CD8-positive, alpha-beta memory T cell (primary cell): ENCODE measurements around the gene TTC23L. TPM values are rescaled to one million over a fixed set of nuclear protein-coding genes. Genes with fewer than 3 reads are reported as not detected.
A peak's percentile ranks its signal among the peaks of the same experiment; 100 is the strongest.

ENCODE experiments used
- CTCF ChIA-PET: fragments of 350-600 bp; sonication (Branson Sonifier 250); formaldehyde crosslinking; loops from one replicate; lab custom pipeline; 2021; ENCODE audit warnings: antibody characterized with exemption; lab: Charles Lee
- POLR2A ChIA-PET: fragments of 350-600 bp; sonication (Branson Sonifier 250); formaldehyde crosslinking; loops from one replicate; lab custom pipeline; 2021; ENCODE audit warnings: antibody characterized with exemption; lab: Charles Lee
- DNase-seq, 5 donors: peaks; one replicate each; pipeline versions ENCODE4 v3.0.0 to v3.0.0-alpha.2; 2020 to 2022; ENCODE audit warnings: mixed read lengths in 1 of 5
- H3K27ac ChIP-seq: one replicate; pipeline ENCODE4 v1.7.0; 2013; ENCODE audit warnings: low read depth, mild to moderate bottlenecking, low read length, moderate library complexity
- H3K27me3 ChIP-seq: 2 replicates; pipeline ENCODE4 v1.7.0; 2013; ENCODE audit warnings: low read length, mild to moderate bottlenecking; ENCODE audit not compliant: insufficient read depth, poor library complexity, severe bottlenecking
- H3K36me3 ChIP-seq: 2 replicates; pipeline ENCODE4 v1.7.0; 2013; ENCODE audit warnings: mild to moderate bottlenecking, low read length, moderate library complexity; ENCODE audit not compliant: insufficient read depth
- H3K4me1 ChIP-seq: 2 replicates; pipeline ENCODE4 v1.7.0; 2013; ENCODE audit warnings: mild to moderate bottlenecking, low read length, moderate library complexity; ENCODE audit not compliant: insufficient read depth
- H3K4me3 ChIP-seq: 2 replicates; pipeline ENCODE4 v1.7.0; 2013; ENCODE audit warnings: mild to moderate bottlenecking, low read length
- H3K9me3 ChIP-seq: 2 replicates; pipeline ENCODE4 v1.7.0; 2013; ENCODE audit warnings: mild to moderate bottlenecking, low read length
- H3K27ac Mint-ChIP-seq, 8 donors: one replicate each; pipeline ENCODE4 v1.8.0; 2020 to 2021; ENCODE audit warnings: mixed read lengths in 8 of 8, mild to moderate bottlenecking in 6 of 8, inconsistent platforms in 3 of 8, moderate library complexity in 3 of 8
- H3K27me3 Mint-ChIP-seq, 2 donors: one replicate each; pipeline ENCODE4 v1.8.0; 2020 to 2021; ENCODE audit warnings: mixed read lengths in 2 of 2, mild to moderate bottlenecking in 1 of 2, moderate library complexity in 1 of 2
- H3K36me3 Mint-ChIP-seq, 3 donors: one replicate each; pipeline ENCODE4 v1.8.0; 2020 to 2021; ENCODE audit warnings: mixed read lengths in 3 of 3, inconsistent platforms in 1 of 3, mild to moderate bottlenecking in 1 of 3
- H3K4me1 Mint-ChIP-seq, 3 donors: one replicate each; pipeline ENCODE4 v1.8.0; 2020 to 2021; ENCODE audit warnings: mixed read lengths in 3 of 3, inconsistent platforms in 1 of 3, mild to moderate bottlenecking in 1 of 3
- H3K4me3 Mint-ChIP-seq, 7 donors: one replicate each; pipeline ENCODE4 v1.8.0; 2020 to 2021; ENCODE audit warnings: mixed read lengths in 7 of 7, mild to moderate bottlenecking in 6 of 7, moderate library complexity in 4 of 7, inconsistent platforms in 2 of 7
- H3K9me3 Mint-ChIP-seq, 5 donors: one replicate each; pipeline ENCODE4 v1.8.0; 2020 to 2022; ENCODE audit warnings: mixed read lengths in 5 of 5, mild to moderate bottlenecking in 3 of 5, moderate library complexity in 2 of 5, inconsistent platforms in 1 of 5
- polyA plus RNA-seq: library from polyadenylated mRNA; unstranded; fragments of 300-500 nt; fragmentation: Illumina TruSeq; gene quantifications from one replicate; pipeline ENCODE4 v1.2.3, GENCODE V29; 2021
- total RNA-seq, 2 experiments: library from RNA; stranded (reverse); gene quantifications; one replicate each; pipeline ENCODE4 v1.2.3, GENCODE V29; 2021

The TTC23L gene
- total and polyA plus RNA-seq, 3 experiments from 2014 or later: 0.24 to 0.63 TPM; not detected in 1

DNA sequence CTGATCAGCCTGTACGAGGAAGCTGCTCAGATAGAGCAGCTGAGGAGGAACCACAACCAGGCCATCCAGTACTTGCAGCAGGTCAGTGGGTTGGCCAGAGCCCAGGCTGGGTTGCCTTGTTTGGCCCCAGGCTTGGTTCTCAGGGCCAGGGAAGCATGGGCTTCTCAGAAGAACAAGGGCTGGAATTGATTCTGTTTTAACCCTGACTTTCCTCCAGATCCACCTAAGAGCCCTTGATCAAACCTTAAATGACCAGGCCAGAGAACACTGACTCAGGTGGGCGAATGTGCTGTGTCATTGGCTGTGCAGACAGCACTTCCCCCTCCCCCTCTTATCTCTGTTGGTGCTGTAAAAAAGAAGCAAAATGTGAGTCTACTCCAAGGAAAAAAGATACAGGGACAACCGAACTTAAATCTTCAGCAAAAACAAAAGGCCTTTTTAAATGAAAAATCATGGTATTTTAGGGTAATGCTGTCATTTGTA, 28.1 kb downstream of the TTC23L start:
- Histone ChIP-seq H3K4me3 (no peak overlapping the region), H3K9me3 (no peaks in the 10 kb centered on the region), H3K36me3 (no peaks in the 10 kb centered on the region), H3K27ac (peak overlapping the region; percentile 56), H3K27me3 (no peaks in the 10 kb centered on the region), H3K4me1 (no peaks in the 10 kb centered on the region)
- POLR2A ChIA-PET: no interaction called here
- Mint-ChIP-seq H3K27ac (no peak overlapping the region), H3K27me3 (peaks cover 3 to 13% of the 10 kb centered on the region in 2 donors), H3K4me1 (no peaks in the 10 kb centered on the region), H3K9me3 (no peaks in the 10 kb centered on the region), H3K36me3 (no peaks in the 10 kb centered on the region), H3K4me3 (no peak overlapping the region)
- DNase-seq: no peak
- CTCF ChIA-PET: no interaction called here

DNA sequence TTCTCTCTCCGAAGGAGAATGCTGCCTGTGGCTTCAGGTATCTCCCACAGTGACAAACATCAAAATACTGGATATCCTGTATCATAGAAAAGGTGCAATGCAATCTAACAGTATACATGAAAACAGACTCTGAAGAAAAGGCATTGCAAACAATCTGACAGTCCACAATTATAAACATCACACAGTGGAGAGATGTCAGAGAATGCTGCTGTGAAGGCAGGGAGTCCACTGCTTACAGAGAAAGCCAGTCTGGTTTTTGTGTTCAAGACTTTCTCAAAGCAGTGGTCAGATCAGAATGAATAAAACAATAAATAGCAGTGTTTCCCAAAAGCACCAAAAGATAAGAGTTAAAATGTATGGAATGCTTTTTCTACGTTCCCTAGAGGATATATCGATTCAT, 28.7 kb downstream of the TTC23L start:
- DNase-seq: no peak
- Mint-ChIP-seq H3K27ac (no peak overlapping the region), H3K27me3 (peaks cover 3 to 13% of the 10 kb centered on the region in 2 donors), H3K4me1 (no peaks in the 10 kb centered on the region), H3K4me3 (no peak overlapping the region), H3K36me3 (no peaks in the 10 kb centered on the region), H3K9me3 (no peaks in the 10 kb centered on the region)
- ChIA-PET POLR2A (no interaction called here), CTCF (no interaction called here)
- no peaks in the 10 kb centered on the region for H3K4me1 ChIP-seq
- peak overlapping the region; percentile 56 for H3K27ac ChIP-seq
- no peaks in the 10 kb centered on the region for H3K27me3 ChIP-seq
- no peaks in the 10 kb centered on the region for H3K9me3 ChIP-seq
- H3K4me3 ChIP-seq: no peak overlapping the region
- no peaks in the 10 kb centered on the region for H3K36me3 ChIP-seq

DNA sequence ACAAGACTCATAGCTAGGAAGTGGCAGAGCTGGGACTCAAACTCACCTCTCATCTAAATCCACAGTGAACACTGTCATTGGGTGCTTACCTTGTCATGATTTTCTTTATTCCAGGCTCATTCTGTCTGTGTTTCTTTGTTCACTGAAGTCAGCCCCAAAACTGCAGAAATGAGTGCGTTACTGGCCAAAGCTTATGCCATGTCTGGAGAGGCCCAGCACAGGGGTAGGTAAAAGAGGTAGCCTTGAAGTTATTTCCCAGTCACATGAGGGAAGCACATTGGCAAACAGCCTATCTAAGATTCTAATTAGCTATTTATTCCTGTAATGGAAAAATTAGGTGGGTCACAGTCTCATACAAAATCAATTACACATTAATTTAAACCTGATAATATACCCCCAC, 29.8 kb downstream of the TTC23L start:
- H3K9me3 ChIP-seq: no peaks in the 10 kb centered on the region
- Mint-ChIP-seq H3K27me3 (peaks cover 3 to 13% of the 10 kb centered on the region in 2 donors), H3K4me1 (no peaks in the 10 kb centered on the region), H3K36me3 (no peaks in the 10 kb centered on the region), H3K9me3 (no peaks in the 10 kb centered on the region), H3K27ac (no peak overlapping the region), H3K4me3 (no peak overlapping the region)
- no peaks in the 10 kb centered on the region for H3K36me3 ChIP-seq
- no peaks in the 10 kb centered on the region for H3K27me3 ChIP-seq
- H3K27ac ChIP-seq: no peak overlapping the region
- no peak for DNase-seq
- CTCF ChIA-PET: no interaction called here
- H3K4me3 ChIP-seq: no peak overlapping the region
- H3K4me1 ChIP-seq: no peaks in the 10 kb centered on the region
- POLR2A ChIA-PET: no interaction called here

DNA sequence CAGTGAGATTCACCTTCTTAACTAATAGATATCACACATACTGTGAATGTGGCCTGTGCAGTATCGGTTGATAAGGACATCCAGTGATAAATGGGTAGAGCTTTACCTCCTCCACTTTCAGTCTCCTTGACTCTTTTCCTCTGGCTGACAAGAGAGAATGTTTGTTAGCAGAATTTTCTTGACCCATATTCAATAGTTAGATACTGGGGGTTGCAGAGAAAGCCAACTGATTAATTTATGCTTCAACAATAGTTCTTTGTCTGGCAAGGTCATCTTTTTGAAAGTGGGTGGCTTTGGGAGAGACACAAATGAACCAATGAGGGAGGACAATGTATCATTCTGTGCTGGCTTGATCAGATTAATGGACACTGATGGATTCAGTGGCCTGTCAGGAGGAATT, 30.3 kb downstream of the TTC23L start:
- Histone ChIP-seq H3K27me3 (no peaks in the 10 kb centered on the region), H3K9me3 (no peaks in the 10 kb centered on the region), H3K27ac (no peak overlapping the region), H3K36me3 (no peaks in the 10 kb centered on the region), H3K4me3 (no peak overlapping the region), H3K4me1 (no peaks in the 10 kb centered on the region)
- CTCF ChIA-PET: no interaction called here
- peaks cover 3 to 16% of the 10 kb centered on the region in 2 donors for H3K27me3 Mint-ChIP-seq
- no peak for DNase-seq
- no peaks in the 10 kb centered on the region for H3K4me1 Mint-ChIP-seq
- no peak overlapping the region for H3K27ac Mint-ChIP-seq
- H3K4me3 Mint-ChIP-seq: no peak overlapping the region
- no peaks in the 10 kb centered on the region for H3K9me3 Mint-ChIP-seq
- POLR2A ChIA-PET: no interaction called here
- no peaks in the 10 kb centered on the region for H3K36me3 Mint-ChIP-seq

DNA sequence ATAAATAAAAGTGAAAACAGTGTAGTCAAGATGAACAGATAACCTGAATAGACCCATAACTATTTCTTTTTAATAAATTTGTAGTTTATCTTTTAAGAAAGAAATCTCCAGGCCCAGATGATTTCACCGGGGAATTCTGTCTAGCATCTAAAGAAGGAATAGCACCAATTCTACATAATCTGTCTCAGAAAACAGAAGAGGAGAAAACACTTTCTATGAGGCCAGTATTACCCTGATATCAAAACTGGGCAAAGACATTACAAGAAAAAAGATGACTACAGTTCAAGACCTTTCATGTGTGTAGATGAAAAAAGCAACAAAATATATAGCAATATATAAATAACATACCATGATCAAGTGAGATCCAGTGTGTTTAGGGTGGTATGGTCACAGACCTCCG, 31.4 kb downstream of the TTC23L start:
- ChIA-PET POLR2A (no interaction called here), CTCF (no interaction called here)
- Histone ChIP-seq H3K4me1 (no peaks in the 10 kb centered on the region), H3K27me3 (no peaks in the 10 kb centered on the region), H3K36me3 (no peaks in the 10 kb centered on the region), H3K9me3 (no peaks in the 10 kb centered on the region), H3K27ac (no peak overlapping the region), H3K4me3 (no peak overlapping the region)
- Mint-ChIP-seq H3K9me3 (peaks cover 0 to 2% (median under 1%) of the 10 kb centered on the region in 5 donors), H3K4me3 (no peak overlapping the region), H3K27ac (no peak overlapping the region), H3K36me3 (no peaks in the 10 kb centered on the region), H3K27me3 (peaks cover 3 to 16% of the 10 kb centered on the region in 2 donors), H3K4me1 (no peaks in the 10 kb centered on the region)
- DNase-seq: no peak

DNA sequence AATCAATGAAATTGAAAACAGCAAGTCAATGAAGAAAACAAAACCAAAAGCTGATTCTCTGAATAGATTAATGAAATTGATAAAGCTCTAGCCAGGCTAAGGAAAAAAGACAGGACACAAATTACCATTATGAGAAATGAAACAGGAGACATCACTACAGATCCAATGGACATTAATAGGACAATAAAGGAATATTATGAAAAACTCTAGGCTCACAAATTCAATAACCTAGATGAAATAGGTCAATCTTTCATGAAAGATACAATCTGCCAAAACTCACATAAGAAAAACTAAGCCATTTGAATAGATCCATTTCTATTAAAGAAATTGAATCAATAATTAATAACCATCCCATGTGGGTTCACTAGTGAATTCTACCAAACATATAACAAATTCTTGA, 37.3 kb downstream of the TTC23L start:
- CTCF ChIA-PET: no interaction called here
- H3K27me3 Mint-ChIP-seq: peaks cover 5 to 20% of the 10 kb centered on the region in 2 donors
- no peaks in the 10 kb centered on the region for H3K4me1 ChIP-seq
- no peaks in the 10 kb centered on the region for H3K27me3 ChIP-seq
- H3K27ac ChIP-seq: no peak overlapping the region
- H3K9me3 ChIP-seq: no peaks in the 10 kb centered on the region
- no peak for DNase-seq
- no peaks in the 10 kb centered on the region for H3K4me1 Mint-ChIP-seq
- no peak overlapping the region for H3K4me3 ChIP-seq
- POLR2A ChIA-PET: no interaction called here
- H3K27ac Mint-ChIP-seq: no peak overlapping the region
- H3K4me3 Mint-ChIP-seq: no peak overlapping the region
- H3K36me3 ChIP-seq: no peaks in the 10 kb centered on the region
- H3K36me3 Mint-ChIP-seq: peaks cover 0 to 3% (median 2%) of the 10 kb centered on the region in 3 donors
- H3K9me3 Mint-ChIP-seq: peaks cover 0 to 17% (median 13%) of the 10 kb centered on the region in 5 donors

DNA sequence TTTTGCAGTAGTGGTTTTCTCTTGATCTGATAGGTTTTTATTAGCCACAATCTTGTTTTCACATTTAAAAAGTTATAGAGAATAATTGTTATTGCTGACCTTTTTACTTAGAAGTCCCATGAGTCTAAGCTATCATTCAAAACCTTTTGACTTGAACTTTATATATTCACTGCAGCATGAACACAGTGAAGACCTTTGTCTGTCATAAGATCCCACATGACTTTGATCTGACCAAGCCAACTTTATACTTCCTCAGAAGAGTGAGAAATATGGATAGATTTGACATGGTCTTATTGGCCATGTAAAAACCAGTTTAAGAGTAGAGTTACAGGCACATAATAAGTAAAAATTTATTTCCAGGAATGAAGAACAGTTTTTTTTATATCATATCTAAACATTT, 42.3 kb downstream of the TTC23L start:
- CTCF ChIA-PET: interaction anchor here (1.0 kb wide), 1 partner anchor 43 kb away, joined by 3 read pairs; no protein-coding TSS in a partner anchor
- H3K27ac Mint-ChIP-seq: no peak overlapping the region
- no peaks in the 10 kb centered on the region for H3K36me3 ChIP-seq
- no peak overlapping the region for H3K4me3 ChIP-seq
- no peaks in the 10 kb centered on the region for H3K9me3 ChIP-seq
- H3K4me1 ChIP-seq: no peaks in the 10 kb centered on the region
- POLR2A ChIA-PET: no interaction called here
- no peaks in the 10 kb centered on the region for H3K27me3 ChIP-seq
- no peaks in the 10 kb centered on the region for H3K4me1 Mint-ChIP-seq
- peaks cover 0 to 2% (median under 1%) of the 10 kb centered on the region in 3 donors for H3K36me3 Mint-ChIP-seq
- DNase-seq: no peak
- H3K27me3 Mint-ChIP-seq: peaks cover 7 to 40% of the 10 kb centered on the region in 2 donors
- H3K4me3 Mint-ChIP-seq: no peak overlapping the region
- no peak overlapping the region for H3K27ac ChIP-seq
- H3K9me3 Mint-ChIP-seq: peaks cover 0 to 8% (median 4%) of the 10 kb centered on the region in 5 donors

DNA sequence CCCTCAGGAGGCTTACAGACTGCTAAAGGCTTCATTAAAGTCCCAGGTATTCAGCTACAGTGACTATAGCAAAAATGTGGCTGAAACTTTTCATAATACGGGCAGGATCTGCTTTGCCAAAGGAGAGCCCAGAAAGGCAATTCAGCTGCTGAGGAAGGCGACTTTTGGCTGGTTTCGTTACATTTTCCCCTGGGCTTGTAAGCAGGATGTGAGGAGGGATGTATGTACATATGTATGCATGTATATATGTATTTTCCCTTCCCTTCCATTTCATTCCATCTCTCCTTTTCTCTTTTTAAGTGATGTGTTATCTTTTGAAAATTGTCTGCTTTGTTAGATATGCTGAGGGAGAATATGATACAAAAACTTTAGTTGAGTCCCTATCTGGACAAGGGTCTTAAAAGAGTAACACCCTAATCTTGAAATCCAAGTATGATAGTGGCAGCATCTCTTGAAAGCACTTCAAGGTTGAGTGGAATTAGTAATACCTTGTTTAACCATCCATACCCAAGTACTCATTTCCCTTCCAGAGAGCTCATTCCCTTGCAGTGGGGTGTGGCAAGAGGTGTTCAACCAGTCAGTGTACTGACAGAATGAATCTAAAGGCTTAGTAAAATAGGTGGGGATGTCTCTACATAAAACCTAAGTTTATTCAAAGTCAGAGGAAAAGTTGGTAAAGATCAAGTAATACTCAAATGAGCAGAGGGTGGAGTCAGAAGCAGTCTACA, 47.6 kb downstream of the TTC23L start:
- CTCF ChIA-PET: no interaction called here

More for the DNA sequence above, 47.6 kb downstream of the TTC23L start:
- no peaks in the 10 kb centered on the region for H3K4me1 Mint-ChIP-seq
- H3K27ac ChIP-seq: no peak overlapping the region
- no peaks in the 10 kb centered on the region for H3K9me3 ChIP-seq
- H3K36me3 ChIP-seq: no peaks in the 10 kb centered on the region
- peaks cover 3 to 29% of the 10 kb centered on the region in 2 donors for H3K27me3 Mint-ChIP-seq
- DNase-seq: no peak
- POLR2A ChIA-PET: interaction anchor here (0.6 kb wide), 1 partner anchor 370 kb away, joined by 3 read pairs; no protein-coding TSS in a partner anchor
- H3K36me3 Mint-ChIP-seq: no peaks in the 10 kb centered on the region
- no peaks in the 10 kb centered on the region for H3K9me3 Mint-ChIP-seq
- H3K4me3 Mint-ChIP-seq: no peak overlapping the region
- H3K27ac Mint-ChIP-seq: no peak overlapping the region
- H3K27me3 ChIP-seq: no peaks in the 10 kb centered on the region
- H3K4me3 ChIP-seq: no peak overlapping the region
- H3K4me1 ChIP-seq: no peaks in the 10 kb centered on the region
